Measurements from ENCODE around the gene RNF4. TPM values are rescaled to one million over a fixed set of nuclear protein-coding genes. Genes with fewer than 3 reads are reported as not detected.
A peak's percentile ranks its signal among the peaks of the same experiment; 100 is the strongest.
"Not testable (repeated sequence)": the region's sequence is repeated elsewhere in the genome, so short reads cannot be mapped to it uniquely, and the experiment has no call there.

RNF4 gene
- total RNA-seq, 1 donor from 2014 or later, result 30.0 TPM

GRCh38 chr4:2486981-2487380 lies 18.1 kb downstream of the RNF4 start:
- DNase-seq (ENCODE audit: low read depth in 2 of 2), result no peak

- no peak for DNase-seq (ENCODE audit: low read depth in 2 of 2)
Observed at GRCh38 chr4:2487632-2488031, 18.7 kb downstream of the RNF4 start.

GRCh38 chr4:2489081-2489805 lies 20.3 kb downstream of the RNF4 start:
- no peak for DNase-seq (ENCODE audit: low read depth in 2 of 2)

GRCh38 chr4:2489841-2490552 lies 21.1 kb downstream of the RNF4 start:
- DNase-seq (ENCODE audit: low read depth in 2 of 2), result peak; percentile 11 to 36

- DNase-seq (ENCODE audit: low read depth in 2 of 2), result no peak
Observed at GRCh38 chr4:2492970-2493369, 24.1 kb downstream of the RNF4 start.

- DNase-seq (ENCODE audit: low read depth in 2 of 2), result no peak
Observed at GRCh38 chr4:2494992-2495391, 26.1 kb downstream of the RNF4 start.

GRCh38 chr4:2497324-2497723 lies 28.4 kb downstream of the RNF4 start:
- DNase-seq (ENCODE audit: low read depth in 2 of 2), result no peak

- DNase-seq (ENCODE audit: low read depth in 2 of 2), result no peak
Observed at GRCh38 chr4:2497931-2498330, 29.0 kb downstream of the RNF4 start.

GRCh38 chr4:2500547-2500946 lies 31.6 kb downstream of the RNF4 start:
- no peak for DNase-seq (ENCODE audit: low read depth in 2 of 2)

- no peak for DNase-seq (ENCODE audit: low read depth in 2 of 2)
Observed at GRCh38 chr4:2501034-2501594, 32.2 kb downstream of the RNF4 start.

GRCh38 chr4:2503809-2504208 lies 34.9 kb downstream of the RNF4 start:
- no peak for DNase-seq (ENCODE audit: low read depth in 2 of 2)

GRCh38 chr4:2507259-2507658 lies 38.4 kb downstream of the RNF4 start:
- no peak for DNase-seq (ENCODE audit: low read depth in 2 of 2)

GRCh38 chr4:2507855-2508254 lies 38.9 kb downstream of the RNF4 start:
- no peak for DNase-seq (ENCODE audit: low read depth in 2 of 2)

GRCh38 chr4:2510351-2511259 lies 41.7 kb downstream of the RNF4 start:
- no peak for DNase-seq (ENCODE audit: low read depth in 2 of 2)

- DNase-seq (ENCODE audit: low read depth in 2 of 2), result no peak
Observed at GRCh38 chr4:2511645-2512131, 42.8 kb downstream of the RNF4 start.

GRCh38 chr4:2512396-2513135 lies 43.7 kb downstream of the RNF4 start:
- no peak for DNase-seq (ENCODE audit: low read depth in 2 of 2)

- not testable (repeated sequence) for DNase-seq (ENCODE audit: low read depth in 2 of 2)
Observed at GRCh38 chr4:2514193-2514592, 45.3 kb downstream of the RNF4 start.

GRCh38 chr4:2514944-2515343 lies 46.0 kb downstream of the RNF4 start:
- DNase-seq (ENCODE audit: low read depth in 2 of 2), result not testable (repeated sequence)

GRCh38 chr4:2515830-2516550 lies 47.1 kb downstream of the RNF4 start:
- peak in 1 of 2 donors; percentile 37 for DNase-seq (ENCODE audit: low read depth in 2 of 2)

GRCh38 chr4:2516635-2517034 lies 47.7 kb downstream of the RNF4 start:
- no peak for DNase-seq (ENCODE audit: low read depth in 2 of 2)

Data from lung microvascular endothelial cell (primary cell).